Measurements from ENCODE around the gene UBTD2.

UBTD2 gene

GRCh38 chr5:172267943-172268342 lies 15.6 kb downstream of the UBTD2 start:
- DNase-seq = no peak
- intact Hi-C loops (cut with DNase I) = no loop called here

GRCh38 chr5:172266676-172267092 lies 16.9 kb downstream of the UBTD2 start:
- DNase-seq = no peak
- intact Hi-C loops (cut with DNase I) = no loop called here

GRCh38 chr5:172266071-172266675 lies 17.4 kb downstream of the UBTD2 start:
- intact Hi-C loops (cut with DNase I) = no loop called here
- no peak for DNase-seq

- intact Hi-C loops (cut with DNase I) = no loop called here
- DNase-seq = no peak
These were observed 18.7 kb downstream of the UBTD2 start for GRCh38 chr5:172264815-172265395.

- no peak for DNase-seq
- intact Hi-C loops (cut with DNase I) = no loop called here
These were observed 28.1 kb downstream of the UBTD2 start for GRCh38 chr5:172255444-172255843.

- no peak for DNase-seq
- intact Hi-C loops (cut with DNase I) = no loop called here
These were observed 31.1 kb downstream of the UBTD2 start for GRCh38 chr5:172252501-172252900.

GRCh38 chr5:172251419-172251818 lies 32.1 kb downstream of the UBTD2 start:
- intact Hi-C loops (cut with DNase I) = no loop called here
- no peak for DNase-seq

- intact Hi-C loops (cut with DNase I) = no loop called here
These were observed 34.9 kb downstream of the UBTD2 start for GRCh38 chr5:172248637-172249036.

GRCh38 chr5:172245703-172246125 lies 37.9 kb downstream of the UBTD2 start:
- intact Hi-C loops (cut with DNase I) = no loop called here
- no peak for DNase-seq

More at GRCh38 chr5:172248637-172249036, 34.9 kb downstream of the UBTD2 start:
- no peak for DNase-seq

- DNase-seq = no peak
- intact Hi-C loops (cut with DNase I) = no loop called here
These were observed 38.5 kb downstream of the UBTD2 start for GRCh38 chr5:172245046-172245445.

GRCh38 chr5:172243302-172243701 lies 40.3 kb downstream of the UBTD2 start:
- DNase-seq = no peak
- intact Hi-C loops (cut with DNase I) = no loop called here

- intact Hi-C loops (cut with DNase I) = no loop called here
- no peak for DNase-seq
These were observed 45.2 kb downstream of the UBTD2 start for GRCh38 chr5:172238334-172238733.

GRCh38 chr5:172235827-172236736 lies 47.5 kb downstream of the UBTD2 start:
- peak in 12 of 42 donors; percentile 13 to 52 (median 32) for DNase-seq
- intact Hi-C loops (cut with DNase I) = no loop called here

- intact Hi-C loops (cut with DNase I) = no loop called here
- DNase-seq = no peak
These were observed 48.3 kb downstream of the UBTD2 start for GRCh38 chr5:172235132-172235780.

GRCh38 chr5:172234031-172234430 lies 49.5 kb downstream of the UBTD2 start:
- intact Hi-C loops (cut with DNase I) = no loop called here
- no peak for DNase-seq

GRCh38 chr5:172229904-172230303 lies 53.7 kb downstream of the UBTD2 start:
- no peak for DNase-seq
- intact Hi-C loops (cut with DNase I) = no loop called here

- DNase-seq = no peak
- intact Hi-C loops (cut with DNase I) = no loop called here
These were observed 58.6 kb downstream of the UBTD2 start for GRCh38 chr5:172224996-172225395.

- DNase-seq = peak in 31 of 42 donors; percentile 11 to 77 (median 28)
- intact Hi-C loops (cut with DNase I) = no loop called here
These were observed 59.4 kb downstream of the UBTD2 start for GRCh38 chr5:172223901-172224873.

- intact Hi-C loops (cut with DNase I) = no loop called here
- no peak for DNase-seq
These were observed 64.3 kb downstream of the UBTD2 start for GRCh38 chr5:172219296-172219695.

Data from head of caudate nucleus (tissue), 42 donors.